Amniotic epithelial cell (primary cell): ENCODE measurements around the gene DGKK.
"Not testable (repeated sequence)": the region's sequence is repeated elsewhere in the genome, so short reads cannot be mapped to it uniquely, and the experiment has no call there.

ENCODE experiments used
- DNase-seq: peaks from one replicate; pipeline ENCODE4 v3.0.0-alpha.2; 2010; ENCODE audit warnings: low read depth

DGKK gene

DNA sequence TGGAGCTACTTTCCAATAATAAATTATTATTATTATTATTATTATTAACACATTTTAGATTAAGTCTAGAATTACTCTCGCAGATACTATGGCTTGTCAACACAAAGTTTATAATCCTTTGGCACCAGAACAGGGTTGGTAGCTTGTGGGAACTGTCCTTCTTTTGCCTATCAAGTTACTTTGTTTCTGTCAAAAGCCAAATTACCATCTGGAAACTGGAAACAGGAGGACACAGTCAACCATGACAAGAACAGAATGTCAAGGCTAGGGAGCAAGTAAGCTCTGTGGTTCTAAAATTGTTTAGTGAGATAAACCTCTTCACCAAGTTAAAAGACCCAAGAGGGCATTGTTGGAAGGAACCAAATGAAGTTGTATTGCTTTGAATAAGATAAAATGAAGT lies 42.5 kb downstream of the DGKK start:
- no peak for DNase-seq

DNA sequence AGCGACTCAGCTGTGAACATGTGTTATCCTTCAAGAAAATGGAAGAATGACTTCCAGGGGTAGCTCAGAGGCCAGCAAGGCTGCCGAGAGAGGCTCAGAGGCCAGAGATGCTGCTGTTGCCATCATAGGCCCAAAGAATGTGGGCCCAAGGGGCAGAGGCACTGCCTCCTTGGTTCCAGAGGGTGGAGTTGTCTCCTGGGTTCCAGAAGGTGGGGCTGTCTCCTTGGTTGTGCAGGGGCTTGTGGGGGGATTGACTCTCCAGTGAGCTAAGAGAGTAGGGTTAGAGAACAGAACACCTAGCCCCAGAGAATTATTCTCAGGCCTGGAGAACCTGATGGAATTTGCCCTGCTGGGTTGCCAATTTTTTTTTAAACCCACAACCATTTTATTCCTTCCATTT lies 62.6 kb downstream of the DGKK start:
- no peak for DNase-seq

DNA sequence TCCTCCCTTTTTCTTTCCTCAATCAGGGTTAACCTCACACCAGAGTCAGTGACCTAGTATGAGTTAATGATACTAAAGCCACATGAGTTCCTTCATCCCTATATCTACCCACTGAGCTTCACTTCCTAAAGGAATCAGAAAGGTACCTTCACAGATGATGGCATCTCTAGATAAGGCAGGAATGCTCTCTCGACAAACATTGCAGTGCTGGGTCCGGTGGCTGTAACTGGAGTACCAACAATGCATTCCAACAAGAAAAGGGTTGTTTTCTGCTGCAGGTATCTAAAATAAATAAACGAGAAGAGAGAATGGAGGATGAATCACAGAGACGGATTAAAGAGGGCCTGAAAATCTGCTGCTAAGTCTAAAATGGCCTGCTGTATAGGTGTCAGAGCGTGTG lies 66.7 kb downstream of the DGKK start:
- no peak for DNase-seq

DNA sequence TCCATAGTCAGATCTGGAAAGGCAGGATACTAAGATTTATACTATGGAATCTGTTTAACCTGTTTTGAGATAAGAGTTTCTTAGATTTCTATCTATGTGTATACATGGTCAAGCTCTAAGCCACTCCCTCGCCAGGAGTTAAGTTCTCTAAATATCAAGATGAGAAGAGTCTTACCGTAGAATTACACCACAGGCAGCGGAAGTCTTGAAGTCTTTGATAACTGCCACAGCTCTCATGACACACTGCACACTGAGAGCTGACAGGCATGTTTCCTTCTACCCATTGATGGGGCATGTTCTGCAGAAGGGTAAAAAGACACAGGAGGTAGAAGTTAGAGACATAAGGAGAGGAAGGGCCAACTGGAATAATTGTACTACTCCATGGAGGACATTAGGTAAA lies 67.7 kb downstream of the DGKK start:
- no peak for DNase-seq

DNA sequence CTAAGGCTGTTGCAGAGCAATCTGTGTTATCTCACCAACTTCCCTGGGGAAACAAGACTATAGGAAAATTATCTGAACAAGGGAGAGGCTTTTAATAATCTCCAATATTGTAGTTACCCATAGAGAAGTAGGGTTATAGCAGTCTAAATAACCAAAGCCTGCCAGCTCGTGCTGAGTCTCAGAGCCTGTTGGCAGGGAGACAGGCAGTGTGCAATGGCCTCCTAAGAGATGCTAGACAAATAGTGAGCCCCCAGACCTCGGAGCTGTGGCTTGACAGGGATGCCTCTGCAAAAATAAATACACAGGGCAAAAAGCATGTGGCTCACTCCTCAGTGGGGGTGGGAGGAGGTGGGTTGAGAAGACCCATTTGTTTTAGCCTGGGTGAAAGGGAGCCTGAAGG lies 76.7 kb downstream of the DGKK start:
- DNase-seq, result no peak

DNA sequence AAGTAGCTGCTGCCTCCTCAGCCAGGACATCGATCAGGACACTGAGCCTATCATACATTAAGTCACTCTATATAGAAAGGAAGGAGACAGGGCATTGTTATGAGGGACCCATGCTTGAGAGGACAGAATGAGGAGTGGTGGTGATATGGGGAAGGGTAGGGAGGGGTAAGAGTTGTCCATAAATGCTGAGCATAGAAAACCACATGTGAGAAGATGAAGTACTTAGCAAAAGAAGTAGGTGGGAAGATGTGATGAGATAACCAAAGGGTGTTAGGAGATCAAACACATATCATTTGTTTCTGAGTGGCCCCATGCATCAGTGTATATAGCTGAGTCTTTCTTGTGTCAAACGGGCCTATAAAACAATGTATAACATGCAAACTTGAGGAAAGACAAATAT lies 84.1 kb downstream of the DGKK start:
- DNase-seq, result no peak

DNA sequence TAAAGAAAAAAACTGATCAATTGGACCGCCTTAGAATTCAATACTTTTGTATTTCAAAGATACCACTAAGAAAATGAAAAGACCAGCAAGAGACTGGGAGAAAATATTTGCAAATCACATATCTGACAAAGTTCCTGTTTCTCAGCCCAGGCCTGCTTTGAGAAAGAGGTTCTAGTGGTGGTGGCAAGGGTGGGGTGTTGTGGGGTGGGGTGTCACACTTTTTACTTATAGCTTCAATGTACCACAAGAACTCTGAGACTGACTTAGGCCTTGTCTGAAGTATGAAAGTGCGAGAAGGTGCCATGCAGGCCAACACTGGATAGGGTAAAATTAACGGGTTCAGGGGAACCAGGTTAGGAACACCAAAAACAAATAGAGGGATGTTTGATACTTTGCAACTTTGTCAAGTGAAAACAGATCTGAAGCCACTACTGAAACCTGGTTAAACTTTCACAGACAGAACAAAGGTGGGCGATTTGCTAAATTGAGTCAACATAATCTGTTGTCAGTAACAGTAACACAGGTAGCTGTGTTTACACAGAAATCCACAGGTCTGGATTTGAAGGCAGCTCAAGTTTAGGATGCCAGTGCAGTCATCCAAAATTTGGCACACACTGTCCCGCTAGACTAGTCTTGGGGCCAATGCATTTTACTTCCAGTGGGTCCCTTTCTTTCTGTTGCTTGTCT lies 88.8 kb downstream of the DGKK start:
- no peak for DNase-seq

DNA sequence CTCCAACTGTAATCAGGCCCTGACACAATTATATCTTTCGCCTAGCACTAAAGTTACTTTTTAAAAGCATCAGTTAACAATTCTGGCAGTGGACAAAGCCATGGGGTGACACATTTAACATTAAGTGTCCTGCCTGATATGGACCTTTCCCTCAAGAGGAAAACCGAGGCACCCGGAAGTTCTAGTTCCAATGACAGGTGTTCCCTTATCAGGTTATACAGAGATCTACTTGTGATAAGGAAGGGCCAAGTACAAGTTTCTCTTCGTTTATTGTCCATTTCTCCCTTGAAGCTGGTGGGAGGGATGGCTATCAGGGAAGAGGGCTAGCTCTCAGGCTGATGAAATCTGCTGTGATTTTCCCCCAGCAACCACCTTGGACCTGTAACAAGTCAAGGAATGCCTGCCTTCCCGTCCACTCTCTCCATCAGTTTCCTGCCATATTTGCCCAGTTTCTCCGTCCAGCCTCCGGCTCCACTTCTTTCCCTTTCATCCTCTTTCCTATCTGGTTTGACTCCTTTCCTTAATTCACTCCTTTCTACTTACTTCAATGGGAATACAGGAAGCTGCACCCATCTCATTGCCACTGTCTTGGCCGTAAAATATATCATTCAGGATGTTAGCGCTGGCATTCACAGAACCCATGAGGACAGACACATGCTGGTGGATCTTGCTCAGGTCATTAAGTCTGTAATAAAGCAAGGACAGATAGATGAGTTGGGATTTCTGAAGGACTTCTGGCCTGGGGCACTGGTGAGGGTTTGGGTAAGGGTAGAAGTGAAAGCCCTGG lies 95.0 kb downstream of the DGKK start:
- DNase-seq, result no peak

DNA sequence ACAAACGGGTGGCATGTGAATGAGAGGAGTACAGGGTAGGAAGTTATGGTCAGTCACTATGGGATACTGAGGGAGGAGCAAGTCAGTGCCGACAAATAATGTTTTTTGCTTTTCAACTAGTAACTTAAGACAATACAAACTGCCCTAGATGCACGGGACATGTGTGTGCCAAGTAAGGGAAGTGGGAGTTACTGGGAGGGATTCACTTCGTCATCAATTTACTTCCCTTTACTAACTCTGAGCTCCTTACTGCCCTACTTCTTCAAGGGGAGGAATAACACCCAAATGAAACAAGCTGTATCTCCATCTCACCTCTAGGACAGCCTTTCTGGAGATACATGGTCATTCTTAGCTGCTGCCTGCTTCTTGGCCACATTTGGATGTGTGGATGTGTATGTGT lies 97.7 kb downstream of the DGKK start:
- DNase-seq, result no peak

DNA sequence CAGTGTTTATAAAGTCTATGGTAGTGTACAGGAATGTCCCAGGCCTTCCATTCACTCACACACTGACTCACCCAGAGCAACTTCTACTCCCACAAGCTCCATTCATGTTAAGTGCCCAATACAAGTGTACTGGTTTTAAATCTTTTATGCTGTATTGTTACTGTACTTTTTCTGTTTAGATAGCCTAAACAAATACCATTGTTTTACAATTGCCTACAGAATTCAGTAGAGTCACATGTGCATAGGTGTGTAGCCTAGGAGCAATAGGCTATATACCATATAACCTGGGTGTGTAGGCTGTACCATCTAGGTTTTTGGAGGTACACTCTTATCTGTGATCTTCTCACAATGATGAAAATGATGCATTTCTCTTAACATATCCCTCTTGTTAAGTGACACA lies 126.7 kb downstream of the DGKK start:
- no peak for DNase-seq

DNA sequence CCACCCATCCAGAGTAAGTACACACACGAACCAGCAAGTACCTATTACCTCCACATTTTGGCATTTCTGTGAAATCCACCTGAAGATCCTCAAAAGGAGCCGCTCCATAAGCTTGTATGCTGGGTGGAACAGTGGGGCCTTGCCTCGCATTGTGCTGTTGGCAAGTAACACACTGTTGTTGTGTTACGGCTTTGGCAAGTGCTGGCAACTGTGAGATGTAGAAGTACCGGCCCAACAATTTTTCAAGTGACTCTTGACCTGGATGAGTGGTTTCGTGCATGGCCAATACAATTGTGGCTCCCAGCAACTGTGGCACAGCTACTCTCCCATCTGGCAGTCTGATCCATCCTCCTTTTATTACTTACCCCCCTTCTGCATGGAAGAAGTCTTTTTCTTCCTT lies 137.3 kb downstream of the DGKK start:
- no peak for DNase-seq

DNA sequence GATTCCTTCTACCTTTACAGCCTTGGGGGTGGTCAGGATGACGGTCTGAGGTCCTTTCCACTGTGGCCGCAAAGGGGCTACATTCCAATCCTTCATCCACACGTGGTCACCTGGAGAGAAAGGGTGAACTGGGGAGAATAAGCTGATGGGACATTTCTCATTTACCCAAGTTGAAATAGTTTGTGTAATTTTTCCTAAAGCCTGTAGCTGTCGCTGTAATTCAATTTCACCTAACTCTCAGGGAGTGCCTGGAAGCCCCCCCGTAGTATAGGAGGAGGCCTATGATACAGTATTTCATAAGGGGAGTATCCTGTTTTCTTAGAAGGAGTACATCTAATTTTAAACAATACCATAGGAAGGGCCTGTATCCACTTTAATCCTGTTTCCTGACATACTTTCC lies 138.0 kb downstream of the DGKK start:
- not testable (repeated sequence) for DNase-seq

DNA sequence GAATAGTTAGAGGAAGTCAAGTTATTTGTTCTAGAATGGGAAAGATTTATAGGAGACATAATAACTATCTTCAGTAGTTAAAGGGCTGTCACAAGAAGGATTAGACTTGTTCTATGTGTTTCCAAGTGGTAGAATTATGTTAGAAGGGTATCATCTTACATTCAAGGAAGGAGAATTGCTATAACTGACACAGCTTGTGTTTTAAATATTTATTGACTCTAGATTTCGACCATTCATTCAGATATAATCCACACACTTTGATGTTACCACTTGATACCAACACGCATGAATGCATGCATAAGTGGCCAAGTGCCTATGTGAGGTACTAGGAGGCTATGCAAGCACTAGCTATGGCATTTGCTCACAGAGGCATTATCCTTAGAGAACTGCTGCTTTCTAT lies 143.4 kb downstream of the DGKK start:
- DNase-seq, result no peak
